DOHH2 (cell line): ENCODE data around the gene C1orf122.

ENCODE experiments used
- CTCF ChIP-seq: fragments of 200-600 bp; sonication (generic); IDR thresholded peaks from one replicate; pipeline ENCODE4 v1.5.1; 2014; ENCODE audit warnings: antibody characterized with exemption, mild to moderate bottlenecking, low read depth, low read length; ENCODE audit not compliant: poor library complexity, severe bottlenecking
- EZH2phosphoT487 ChIP-seq: fragments of 200-600 bp; sonication (generic); IDR thresholded peaks from 2 replicates; pipeline ENCODE4 v1.6.1; 2017; ENCODE audit warnings: borderline replicate concordance, mild to moderate bottlenecking, antibody characterized with exemption, low read length, moderate library complexity, mixed read lengths

DNA sequence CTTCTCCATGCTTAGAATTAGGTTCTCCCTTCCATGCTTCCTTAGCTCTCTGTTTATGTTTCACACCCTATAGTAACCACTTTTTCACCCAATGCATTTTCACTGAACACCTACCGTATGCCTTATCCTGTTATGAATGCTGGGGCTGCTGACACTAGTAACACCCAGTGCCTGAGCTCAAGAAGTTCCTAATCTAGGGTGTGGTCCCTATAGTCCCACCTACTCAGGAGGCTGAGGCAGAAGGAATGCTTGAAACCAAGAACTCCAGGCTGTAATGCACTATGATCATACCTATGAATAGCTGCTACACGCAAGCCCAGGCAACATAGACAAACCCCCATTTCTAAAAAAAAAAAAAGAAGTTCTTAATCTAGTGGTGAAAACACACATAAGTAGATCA is 48.1 kb upstream of the C1orf122 start:
- no peak for TF ChIP-seq CTCF
- no peak for TF ChIP-seq EZH2phosphoT487
